GM10847 (cell line): ENCODE data around the gene LRCOL1.

Experiments
- POLR2A ChIP-seq: IDR thresholded peaks from 2 replicates; pipeline ENCODE4 v1.6.1; 2011; ENCODE audit not compliant: insufficient read length; ENCODE audit errors: extremely low read depth

LRCOL1 gene

DNA sequence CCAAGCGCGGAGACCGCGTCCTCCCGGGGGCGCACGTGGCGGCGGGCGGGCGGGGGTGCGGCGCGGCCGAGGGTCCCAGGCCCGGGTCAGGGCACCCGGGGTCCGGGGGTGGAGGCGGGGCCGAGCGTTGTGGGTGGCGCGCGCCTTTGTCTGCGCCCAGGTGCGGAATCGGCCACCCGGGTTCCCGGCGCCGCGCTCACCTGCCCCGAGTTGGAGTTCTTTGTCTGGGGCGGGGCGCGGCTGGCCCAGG is 50.1 kb downstream of the LRCOL1 start:
- TF ChIP-seq POLR2A = no peak

DNA sequence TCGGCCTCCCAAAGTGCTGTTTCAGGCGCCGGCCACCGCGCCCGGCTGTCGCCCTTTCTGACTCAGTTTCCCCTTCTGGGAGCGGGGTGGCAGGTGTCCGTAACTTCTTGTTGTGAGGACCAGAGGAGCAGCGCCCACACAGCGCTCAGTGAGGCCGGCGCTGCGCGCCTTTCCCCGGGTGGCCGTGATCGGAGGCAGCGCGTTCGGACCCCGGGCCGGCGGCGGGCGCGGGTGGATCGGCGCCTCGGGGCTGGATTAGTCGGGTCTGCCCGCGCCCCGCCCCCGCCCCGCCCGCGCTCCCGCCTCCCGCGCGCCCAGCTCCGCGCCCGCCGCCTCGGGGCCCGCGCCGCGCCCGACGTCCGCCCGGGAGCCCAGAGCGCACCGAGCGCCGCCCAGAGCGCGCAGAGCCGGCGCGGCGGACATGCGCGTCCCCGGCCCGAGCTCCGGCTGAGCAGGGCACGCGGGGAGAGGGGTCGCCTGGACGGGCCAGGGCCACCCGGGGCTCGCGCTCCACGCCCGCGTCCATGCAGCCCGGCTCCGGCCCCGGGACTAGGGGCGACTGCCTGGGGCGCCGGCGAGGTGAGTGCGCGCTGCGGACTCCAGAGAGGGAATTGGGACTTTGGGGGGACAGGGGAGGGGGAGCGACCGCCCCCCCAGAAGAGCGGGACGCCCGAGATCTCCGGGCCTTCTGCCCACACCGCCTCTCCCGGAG is 50.6 kb downstream of the LRCOL1 start:
- no peak for TF ChIP-seq POLR2A

DNA sequence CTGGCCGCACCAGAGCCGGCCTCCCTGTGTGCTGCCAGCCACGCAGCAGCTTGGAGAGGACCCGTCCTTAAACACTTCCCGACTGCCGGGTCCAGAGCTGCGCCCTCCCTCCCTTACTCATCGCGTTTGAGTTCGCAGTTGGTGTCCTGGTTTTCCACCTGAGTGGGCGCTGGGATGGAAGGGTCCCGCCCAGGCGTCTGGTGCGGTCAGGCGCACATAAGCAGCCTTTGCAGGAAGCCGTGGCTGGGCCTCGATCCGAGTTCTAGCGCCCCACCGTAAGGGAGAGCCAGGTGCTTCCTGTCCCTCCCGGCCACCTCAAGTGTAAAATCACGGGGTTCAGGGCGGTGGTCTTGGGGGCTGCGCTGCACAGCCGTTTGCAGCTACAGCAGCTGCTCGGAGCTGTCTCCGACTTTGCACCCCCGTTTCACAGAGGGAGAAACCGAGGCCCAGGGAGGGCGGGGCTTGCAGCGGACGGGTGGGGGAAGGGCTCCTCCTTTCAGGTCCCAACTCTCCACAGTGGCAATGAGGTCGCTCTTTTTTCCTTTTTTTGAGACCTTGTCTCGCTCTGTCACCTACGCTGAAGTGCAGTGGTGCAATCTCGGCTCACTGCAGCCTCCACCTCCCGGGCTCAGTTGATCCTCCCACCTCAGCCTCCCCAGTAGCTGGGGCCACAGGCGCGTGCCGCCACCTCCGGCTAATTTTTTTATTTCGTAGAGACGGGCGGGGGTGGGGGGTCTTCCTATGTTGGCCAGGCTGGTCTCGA is 51.3 kb downstream of the LRCOL1 start:
- TF ChIP-seq POLR2A = no peak

DNA sequence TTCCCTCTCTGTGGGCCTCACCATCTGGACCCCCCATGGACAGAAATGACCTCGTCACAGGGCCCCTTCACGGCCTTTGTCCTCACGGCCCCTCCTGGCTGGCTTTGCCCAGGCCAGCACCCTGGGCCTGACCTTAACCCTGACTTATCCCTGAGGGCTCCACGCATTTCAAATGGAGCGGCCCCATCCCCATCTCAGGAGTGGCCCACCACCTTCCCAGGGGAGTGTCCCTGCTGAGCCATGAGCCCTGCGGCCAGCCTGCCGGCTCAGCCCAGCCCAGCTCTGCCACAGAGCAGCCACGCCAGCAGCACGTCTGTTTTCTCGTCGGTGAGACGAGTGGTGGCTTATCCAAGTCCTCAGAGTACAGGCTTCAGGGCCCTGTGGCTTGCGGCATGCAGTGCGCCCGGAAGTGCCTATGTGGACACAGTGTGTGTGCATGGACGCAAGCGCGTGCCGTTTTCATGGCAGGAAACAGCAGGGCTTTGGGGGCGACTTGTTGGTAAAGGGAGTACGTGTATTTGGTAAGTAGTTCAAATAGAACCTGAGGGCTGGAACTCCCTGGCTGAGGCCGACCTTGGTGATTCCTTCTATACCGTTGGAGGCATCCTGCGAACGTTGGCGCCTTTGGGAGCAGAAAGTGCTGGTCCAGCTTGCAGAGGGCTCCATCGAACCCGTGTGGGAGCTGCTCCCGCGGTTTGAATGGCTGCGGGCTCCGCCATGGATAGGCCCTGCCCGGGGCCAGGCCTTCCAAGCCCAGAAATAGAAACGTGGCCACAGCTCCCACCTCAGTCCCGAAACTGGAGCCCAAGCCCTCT is 52.1 kb downstream of the LRCOL1 start:
- TF ChIP-seq POLR2A = no peak

DNA sequence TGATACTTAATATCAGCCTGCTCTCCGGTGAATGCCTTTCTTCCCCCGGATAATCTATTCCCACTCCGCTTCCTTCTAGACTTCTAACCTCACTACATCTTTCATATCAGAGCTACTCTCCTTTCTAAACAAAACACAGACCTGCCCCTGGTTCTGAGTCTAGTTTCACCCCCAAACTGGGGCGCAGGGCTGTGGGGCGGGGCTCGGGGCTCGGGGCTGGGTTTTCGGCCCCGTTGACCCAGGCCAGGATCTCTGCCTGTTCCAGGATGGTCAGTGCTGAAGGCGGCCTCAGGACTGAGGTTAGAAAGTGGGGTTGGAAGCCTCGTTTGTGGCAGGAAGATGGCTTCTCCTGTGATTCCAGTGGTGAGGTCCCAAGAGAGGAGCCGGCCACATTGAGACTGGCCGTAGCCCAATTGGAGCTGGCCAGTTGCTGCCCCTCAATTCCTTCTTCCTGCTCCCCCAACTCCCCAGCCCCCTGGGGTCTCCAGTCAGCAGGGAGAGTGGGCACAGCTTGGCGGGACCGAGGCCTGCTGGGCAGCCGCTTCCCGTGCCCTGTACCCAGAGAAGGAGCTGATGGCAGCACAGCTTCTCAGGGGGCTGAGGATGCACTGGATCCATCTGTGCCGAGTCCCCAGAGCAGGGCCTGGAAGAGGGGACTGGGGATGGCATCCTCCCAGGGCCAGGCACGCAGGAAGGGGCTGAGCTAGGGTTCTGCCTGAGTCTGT is 52.9 kb downstream of the LRCOL1 start:
- TF ChIP-seq POLR2A = no peak

DNA sequence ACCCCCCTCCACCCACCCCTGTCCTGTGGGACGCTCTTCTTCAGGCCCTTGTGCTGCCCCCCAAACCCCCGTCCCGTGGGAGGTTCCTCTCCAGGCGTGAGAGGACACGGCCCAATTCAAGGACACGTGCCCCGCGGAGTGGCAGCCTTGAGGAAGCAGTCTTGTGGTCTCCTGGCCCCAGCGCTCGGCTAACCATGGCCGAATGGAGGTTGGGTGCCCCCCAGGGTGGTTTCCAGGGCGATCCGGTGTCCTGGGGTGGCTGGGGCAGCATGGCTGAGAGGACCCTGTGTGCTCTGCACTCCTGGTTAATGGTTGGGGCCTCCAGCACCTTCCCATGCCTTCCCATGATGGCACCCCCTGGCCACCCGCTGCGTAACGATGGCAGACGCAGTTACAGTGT is 53.6 kb downstream of the LRCOL1 start:
- TF ChIP-seq POLR2A = no peak

DNA sequence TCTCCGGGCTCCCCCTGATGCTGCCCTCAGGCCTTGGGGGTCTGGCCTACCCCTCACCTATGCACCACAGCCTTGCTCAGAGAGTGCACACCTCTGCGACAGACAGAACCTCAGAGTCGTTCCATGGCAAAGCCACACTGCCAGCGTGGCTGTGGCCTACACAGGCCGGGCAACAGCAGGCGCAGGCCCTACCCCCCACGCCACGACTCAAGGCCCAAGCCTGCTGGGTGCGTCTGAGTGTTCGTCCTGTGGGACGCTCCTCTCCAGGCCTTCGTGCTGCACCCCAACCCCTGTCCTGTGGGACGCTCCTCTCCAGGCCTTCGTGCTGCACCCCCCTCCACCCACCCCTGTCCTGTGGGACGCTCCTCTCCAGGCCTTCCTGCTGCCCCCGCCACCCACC is 54.2 kb downstream of the LRCOL1 start:
- no peak for TF ChIP-seq POLR2A

DNA sequence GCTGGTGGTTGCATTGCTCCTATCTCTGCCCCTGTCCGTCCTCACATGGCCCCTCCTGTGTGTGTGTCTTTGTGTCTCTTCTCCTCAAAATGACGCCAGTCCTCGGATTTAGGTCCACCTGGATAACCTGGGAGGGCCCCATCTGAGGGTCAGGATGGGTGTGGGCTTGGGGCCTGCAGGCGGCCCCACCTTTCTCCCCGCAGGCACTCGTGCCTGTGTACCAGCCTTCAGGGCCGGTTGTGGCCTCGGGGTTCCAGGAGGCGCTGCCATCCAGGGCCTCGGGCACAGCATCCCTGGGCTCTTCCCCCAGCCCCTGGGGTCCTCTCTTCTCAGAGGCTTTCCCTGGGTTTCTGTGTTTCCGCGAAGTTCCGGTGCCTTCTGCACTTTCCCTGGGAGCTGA is 54.7 kb downstream of the LRCOL1 start:
- TF ChIP-seq POLR2A = no peak

DNA sequence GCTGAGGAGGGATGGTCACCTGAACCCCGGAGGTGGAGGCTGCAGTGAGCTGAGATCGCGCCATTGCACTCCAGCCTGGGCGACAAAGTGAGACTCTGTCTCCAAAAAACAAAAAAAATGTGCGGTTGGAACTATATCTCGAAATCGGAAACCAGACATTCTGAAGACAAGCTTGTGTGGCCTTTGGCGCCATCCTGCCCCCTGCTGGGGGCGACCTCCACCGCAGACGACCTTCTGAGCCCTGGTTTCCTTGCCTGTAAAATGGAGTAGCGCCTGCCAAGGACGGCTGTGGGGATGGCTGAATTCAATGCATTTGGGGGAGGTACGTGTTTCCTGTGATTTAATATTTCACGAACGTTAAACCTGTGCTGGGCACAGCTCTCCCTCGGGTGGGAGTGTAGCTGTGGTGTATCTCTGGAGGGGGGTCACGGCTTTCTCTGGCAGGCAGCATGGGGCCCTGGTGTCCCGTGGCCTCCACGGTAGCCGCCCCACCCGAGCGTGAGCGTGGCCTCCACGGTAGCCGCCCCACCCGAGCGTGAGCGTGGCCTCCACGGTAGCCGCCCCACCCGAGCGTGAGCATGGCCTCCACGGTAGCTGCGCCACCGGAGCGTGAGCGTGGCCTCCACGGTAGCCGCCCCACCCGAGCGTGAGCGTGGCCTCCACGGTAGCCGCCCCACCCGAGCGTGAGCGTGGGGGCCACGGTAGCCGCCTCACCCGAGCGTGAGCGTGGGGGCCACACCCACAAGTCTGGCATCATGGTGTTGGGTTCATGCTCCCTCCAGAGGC is 55.3 kb downstream of the LRCOL1 start:
- no peak for TF ChIP-seq POLR2A
